HG02943 (cell line): ENCODE data around the gene COLEC11.
A peak's percentile ranks its signal among the peaks of the same experiment; 100 is the strongest.
"Not testable (repeated sequence)": the region's sequence is repeated elsewhere in the genome, so short reads cannot be mapped to it uniquely, and the experiment has no call there.

ENCODE experiments used
- ATAC-seq: cut with Tn5 transposase; IDR thresholded peaks from one replicate; pipeline ENCODE4 v1.9.1; 2021; ENCODE audit warnings: mild to moderate bottlenecking, low read depth, moderate library complexity; ENCODE audit not compliant: unreplicated experiment

The COLEC11 gene

GRCh38 chr2:3594493-3595281 is at the start of gene COLEC11:
COLEC11 (plus strand) TSS chr2:3595112; CDS start chr2:3604341, 9,229 bp downstream.
- no peak for ATAC-seq

DNA sequence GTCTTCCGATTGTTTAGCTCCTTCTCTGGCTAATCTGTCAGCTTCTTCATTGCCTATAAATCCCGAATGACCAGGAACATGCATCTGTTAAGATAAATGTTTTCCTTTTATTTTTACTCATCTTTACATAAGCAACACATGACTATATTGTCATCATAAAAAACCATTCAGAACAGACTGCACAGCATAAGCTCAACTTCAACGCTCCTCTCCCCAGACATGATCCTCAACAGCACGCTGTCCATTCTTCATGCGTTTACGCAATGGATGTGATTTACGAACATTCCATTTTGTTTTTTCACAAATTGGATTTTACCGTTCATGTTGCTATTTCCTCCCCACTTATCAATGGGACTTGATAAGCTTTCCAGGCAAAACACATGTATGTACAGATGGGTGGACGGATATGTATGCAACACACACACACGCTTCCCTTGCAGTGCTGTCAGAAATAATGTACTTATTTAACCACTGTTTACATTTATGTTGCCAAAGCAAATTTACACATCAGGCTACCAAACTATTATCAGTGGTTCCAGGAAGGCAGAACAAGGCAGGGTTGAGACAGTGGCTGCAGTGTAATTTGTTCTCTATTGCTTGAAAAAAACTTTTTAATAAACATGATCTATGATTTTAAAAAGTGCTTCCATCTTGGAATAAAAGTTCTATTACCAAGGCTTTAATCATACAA is 49.0 kb upstream of the COLEC11 start:
- ATAC-seq, result no peak

GRCh38 chr2:3547915-3548314 is 47.0 kb upstream of the COLEC11 start:
- ATAC-seq, result no peak

DNA sequence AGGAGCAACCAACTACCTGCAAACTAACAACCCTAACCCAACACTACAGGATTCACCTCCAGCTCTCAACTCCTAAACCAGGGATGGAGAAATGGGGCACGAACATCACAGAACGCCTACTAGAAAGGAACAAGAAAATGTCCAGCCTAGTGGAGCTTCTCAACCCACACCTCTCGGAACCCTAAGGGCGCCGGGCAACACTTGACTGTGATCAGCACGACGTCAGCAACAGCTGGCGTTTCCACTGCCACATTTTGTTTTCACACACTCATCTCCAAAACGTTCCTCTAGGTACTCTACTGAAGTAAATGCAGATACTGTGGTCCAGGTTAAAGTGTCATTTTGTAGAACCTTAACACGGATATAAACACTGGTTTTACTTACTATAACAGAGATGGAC is 41.0 kb upstream of the COLEC11 start:
- ATAC-seq, result no peak

GRCh38 chr2:3557639-3558204 is 37.2 kb upstream of the COLEC11 start:
- ATAC-seq, result peak; percentile 29

DNA sequence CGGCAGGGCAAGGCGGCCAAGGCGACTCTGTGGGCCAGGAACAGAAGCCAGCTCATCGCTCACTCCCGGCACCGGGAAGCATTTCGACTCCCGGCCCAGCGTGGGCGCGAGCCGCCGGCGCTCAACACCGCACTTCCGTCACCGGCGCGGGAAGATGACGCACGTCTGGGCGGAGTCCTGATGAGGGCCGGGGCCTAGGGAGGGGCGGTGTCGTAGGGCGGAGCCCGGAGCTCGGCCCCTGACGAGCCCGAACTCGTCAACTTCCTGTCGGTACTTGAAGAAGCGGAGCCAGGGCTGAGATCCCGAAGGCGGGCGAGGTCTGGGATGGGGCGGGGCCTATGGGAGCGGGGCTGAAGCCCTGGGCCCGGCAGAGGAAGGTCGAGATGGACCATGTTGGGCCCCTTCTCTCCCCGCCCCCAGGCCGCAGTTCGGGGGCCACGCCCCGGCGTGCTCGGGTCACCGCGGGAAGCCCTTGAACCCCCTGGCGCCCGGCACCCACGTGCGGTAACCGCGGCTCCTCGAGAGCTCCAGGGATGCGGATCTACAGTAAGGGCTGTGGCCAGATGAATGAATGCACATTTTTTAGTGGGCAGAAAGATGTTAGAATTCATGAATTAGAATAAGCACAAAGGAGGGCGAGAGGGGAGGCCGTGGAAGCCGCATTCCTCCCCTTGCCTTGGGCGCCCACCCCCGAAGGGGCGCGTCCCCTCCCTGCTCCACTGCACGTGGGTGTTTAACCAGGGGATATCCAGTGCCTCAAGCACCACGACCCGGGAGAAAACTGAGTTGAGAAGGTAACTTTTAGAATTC is 36.5 kb upstream of the COLEC11 start, which contains the start of gene RNASEH1:
Gene RNASEH1 (minus strand): TSS at position 129 of the 810 bp plus-strand sequence. CDS start 73 bp downstream, at position 56.
- peak; percentile 97 for ATAC-seq

DNA sequence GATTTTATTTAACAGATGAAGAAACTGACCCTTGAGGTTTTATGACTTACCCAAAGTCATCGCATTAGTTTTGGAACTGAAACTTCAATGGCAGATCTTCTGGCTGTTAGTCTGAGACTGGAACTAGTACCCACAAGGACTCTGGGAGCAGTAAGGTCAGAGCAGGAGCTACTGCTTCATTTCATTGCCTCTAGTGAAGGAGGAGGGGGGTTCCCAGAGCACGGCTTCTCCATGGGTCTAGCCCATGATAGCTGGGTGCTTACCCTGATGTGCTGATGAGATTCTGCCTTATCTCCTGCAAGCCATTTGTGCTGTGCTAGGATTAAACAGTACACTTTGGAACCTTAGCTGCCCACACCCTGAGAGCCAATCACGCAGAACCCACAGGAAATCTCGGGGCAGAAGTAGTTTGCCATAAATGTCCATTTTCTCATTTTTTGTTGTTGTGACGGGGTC is 31.4 kb upstream of the COLEC11 start:
- ATAC-seq, result peak; percentile 56

GRCh38 chr2:3565117-3565516 is 29.8 kb upstream of the COLEC11 start:
- no peak for ATAC-seq

- no peak for ATAC-seq
Measured at GRCh38 chr2:3566806-3567205, 28.1 kb upstream of the COLEC11 start.

- ATAC-seq, result not testable (repeated sequence)
Measured at GRCh38 chr2:3569656-3570055, 25.3 kb upstream of the COLEC11 start.

DNA sequence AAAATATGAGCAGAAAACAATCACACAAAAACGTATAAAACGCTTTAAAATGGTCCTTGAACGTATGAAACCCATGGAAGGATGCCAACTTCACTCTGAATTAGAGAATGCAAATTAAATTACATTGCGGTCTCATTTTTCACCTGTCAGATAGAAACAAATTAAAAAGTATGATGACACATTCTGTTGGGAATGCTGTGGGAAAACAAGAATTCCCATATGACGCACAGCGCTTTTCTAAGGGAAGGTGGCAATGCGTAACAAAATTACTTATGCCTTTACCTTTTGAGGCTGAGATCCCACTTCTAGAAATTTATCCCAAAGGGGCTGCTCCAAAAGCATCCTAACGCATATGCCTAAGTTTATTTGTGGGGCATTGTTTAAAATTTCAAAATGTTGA is 23.6 kb upstream of the COLEC11 start:
- ATAC-seq, result no peak

GRCh38 chr2:3572620-3573019 is 22.3 kb upstream of the COLEC11 start:
- no peak for ATAC-seq

DNA sequence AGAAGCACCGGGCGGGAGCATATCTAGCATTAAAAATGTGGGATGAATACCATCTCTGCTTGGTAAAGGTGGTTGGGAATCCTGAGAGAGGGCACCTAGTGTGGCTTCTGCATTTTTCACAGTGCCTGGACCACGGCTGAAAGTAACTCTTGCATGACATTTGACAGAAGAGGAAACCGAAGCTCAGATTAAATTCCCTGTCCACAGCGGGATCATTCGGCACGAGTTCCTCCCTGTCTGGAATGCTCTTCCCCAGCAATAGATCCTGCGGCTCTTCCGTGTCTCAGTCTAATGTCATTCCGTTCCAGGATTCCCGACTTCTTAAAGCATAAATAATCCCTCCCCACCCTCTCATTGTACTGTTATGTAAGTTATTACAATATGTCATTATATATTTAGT is 20.8 kb upstream of the COLEC11 start:
- ATAC-seq, result no peak

DNA sequence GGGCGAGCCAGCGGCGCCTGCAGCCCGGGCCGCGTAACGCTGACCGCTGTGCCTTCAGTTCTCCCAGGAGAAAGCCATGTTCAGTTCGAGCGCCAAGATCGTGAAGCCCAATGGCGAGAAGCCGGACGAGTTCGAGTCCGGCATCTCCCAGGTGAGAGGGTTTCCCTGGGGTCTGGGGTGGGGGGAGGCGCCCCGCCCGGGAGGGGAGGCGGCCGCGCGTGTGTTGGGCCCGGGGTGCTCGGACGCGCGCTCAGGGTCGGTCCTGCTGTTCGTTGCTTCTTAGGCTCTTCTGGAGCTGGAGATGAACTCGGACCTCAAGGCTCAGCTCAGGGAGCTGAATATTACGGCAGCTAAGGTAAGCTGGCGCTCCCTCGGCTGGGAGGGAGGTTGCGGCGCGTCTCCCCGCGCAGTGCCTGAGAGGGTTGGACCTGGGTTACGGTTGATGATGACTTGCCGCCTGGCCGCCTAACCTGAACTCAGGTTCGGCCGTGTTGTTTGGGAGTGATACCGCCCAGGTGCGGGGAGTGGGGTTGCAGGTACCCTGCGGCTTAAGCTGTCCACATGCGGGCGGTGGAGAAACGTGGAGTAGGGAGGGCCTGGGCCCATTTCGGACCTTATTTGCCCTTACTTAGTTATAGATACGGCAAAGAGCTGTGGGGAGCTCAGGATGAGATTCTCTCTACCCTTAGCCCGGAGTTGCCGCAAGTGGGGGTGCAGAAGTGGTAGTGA is 19.2 kb upstream of the COLEC11 start:
- peak; percentile 21 for ATAC-seq

DNA sequence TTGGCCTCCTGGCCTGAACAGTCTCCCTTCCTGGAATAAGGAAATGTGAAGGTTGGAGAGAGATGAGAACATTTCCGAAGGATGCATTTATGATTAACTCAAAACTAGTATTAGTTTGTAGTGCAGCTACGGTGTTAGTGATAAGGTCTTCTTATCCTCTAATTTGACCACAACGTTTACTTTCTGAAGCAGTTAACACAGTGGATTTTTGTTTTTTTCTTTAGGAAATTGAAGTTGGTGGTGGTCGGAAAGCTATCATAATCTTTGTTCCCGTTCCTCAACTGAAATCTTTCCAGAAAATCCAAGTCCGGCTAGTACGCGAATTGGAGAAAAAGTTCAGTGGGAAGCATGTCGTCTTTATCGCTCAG is 18.7 kb upstream of the COLEC11 start:
- not testable (repeated sequence) for ATAC-seq

DNA sequence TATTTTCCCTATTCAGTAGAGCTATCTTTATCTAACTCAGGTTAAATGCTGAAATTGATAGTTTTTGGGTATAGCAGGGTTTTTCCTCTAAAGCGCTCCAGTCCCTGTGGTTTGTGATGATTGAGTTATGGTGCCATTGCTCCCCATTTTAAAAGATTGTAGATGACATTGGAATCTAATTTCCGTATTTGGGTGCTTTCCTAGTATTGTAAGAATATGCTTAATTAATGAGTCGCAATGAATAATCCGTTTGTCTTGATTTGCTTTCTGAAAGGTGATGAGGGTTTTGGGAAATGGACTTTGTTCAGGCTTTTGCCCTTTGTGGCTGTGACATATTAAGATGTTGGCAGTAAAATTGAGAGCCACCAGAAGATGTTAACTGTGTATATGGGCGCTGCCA is 15.9 kb upstream of the COLEC11 start:
- no peak for ATAC-seq

- ATAC-seq, result no peak
Measured at GRCh38 chr2:3580449-3580848, 14.5 kb upstream of the COLEC11 start.

DNA sequence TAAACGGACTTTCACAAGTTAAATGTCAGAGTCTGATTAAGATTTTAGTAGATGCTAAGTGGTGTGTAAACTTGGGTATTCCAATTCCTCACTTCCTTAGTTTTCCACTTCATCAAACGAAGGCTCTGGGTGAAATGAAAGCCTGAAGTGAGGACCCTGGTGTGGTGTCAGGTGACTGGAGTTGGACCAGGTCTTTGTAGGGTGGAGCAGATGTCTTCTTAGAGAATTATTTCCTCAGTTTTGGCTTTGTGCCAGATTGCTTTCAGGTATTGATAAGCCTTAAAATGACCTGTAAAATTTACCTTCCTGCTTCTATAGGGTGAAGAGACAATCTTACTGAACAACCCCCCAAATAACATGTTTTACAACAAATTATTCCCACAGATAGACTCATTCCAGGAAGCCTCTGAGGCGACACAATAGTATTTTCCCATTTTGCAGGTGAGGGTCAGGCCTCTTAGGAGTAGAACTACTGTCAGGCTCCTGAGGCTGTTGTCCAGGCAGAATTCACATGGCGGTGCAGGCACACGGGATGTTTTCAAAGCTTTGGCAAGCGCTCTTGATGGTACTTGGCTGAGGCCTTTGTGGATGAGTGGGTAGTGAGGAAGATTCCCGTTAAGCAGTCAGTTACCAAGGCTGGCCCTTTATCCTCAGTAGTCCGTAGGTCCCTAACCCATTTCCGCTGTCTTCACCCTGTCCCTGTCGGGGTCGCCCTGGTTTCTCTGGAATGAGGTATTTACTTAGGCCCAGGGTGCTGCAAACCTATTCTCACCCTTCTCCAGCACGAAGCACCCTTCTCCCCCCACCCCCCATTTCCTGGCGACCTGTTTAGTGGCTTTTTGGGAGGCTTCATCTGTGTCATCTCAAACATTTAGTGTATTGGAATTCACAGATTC is 13.3 kb upstream of the COLEC11 start:
- no peak for ATAC-seq

DNA sequence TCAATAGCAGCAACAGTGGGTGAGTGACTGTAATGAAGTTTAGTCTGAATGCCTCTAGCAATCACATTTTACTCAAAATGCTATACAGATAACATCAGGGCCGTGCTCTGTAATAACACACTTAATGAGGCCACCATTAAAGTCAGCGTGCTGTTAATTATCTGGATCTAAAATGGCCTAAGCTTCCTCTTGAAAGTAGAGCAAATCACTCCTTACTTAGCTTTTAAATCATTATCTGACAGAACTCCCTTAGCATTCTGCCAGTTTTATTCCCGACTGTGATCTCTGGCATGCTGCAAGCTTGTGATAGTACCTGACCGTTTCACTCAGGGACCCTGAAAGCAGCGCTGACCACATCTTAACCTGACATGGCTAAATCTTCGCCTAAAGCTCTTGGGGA is 10.8 kb upstream of the COLEC11 start:
- no peak for ATAC-seq
